8988T (cell line): ENCODE measurements around the gene PTEN.
"Not testable (repeated sequence)": the region's sequence is repeated elsewhere in the genome, so short reads cannot be mapped to it uniquely, and the experiment has no call there.

ENCODE experiments used
- DNase-seq: peaks from one replicate; pipeline ENCODE4 v3.0.0; 2011

The PTEN gene

DNA sequence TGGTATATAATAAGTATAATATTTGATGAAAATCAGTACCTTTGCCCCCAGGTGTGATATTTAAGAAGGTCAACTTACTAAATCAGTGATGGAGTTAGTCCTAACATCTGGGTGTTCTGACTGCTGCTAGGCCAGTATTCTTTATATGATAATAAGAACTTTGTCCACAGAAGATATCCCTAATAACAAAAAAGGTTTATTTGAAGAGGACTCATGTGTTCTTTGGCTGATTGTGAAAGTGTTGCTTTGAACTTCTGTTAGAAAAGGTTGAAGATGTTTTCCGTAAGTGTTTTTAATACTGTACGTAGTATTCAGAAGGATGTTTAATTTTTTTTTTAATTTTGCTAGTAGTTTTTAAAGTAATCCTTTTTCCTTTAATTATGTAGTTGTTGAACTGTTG, 10.2 kb downstream of the PTEN start:
- no peak for DNase-seq

DNA sequence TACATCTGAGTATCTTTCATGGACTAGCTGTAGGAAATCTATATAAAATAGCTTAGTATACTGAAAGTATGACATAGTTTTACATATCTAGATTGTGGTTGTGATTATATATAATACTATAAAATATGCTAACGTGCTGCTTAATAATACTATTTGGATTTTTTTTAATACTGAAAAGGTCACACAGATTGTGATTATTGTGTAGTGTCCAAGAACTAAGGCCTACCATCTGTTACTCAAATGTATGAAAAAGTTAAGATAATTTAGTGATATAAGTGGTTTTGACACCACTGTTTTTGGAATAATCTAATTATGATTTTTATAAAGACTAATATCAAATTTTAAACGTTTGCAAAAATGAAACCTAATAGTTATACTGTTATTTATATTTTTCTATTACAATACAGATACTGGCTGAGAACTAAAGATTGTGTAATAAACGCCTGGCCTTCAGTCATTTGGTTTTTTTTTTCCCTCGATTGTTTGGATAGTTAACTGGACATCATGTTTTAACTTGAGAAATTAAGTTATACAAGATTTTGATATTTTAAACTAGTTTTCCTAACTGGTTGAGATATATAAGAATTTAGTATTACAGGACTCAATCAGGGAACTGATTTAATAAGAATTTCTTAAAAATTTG, 12.6 kb downstream of the PTEN start:
- DNase-seq = no peak

DNA sequence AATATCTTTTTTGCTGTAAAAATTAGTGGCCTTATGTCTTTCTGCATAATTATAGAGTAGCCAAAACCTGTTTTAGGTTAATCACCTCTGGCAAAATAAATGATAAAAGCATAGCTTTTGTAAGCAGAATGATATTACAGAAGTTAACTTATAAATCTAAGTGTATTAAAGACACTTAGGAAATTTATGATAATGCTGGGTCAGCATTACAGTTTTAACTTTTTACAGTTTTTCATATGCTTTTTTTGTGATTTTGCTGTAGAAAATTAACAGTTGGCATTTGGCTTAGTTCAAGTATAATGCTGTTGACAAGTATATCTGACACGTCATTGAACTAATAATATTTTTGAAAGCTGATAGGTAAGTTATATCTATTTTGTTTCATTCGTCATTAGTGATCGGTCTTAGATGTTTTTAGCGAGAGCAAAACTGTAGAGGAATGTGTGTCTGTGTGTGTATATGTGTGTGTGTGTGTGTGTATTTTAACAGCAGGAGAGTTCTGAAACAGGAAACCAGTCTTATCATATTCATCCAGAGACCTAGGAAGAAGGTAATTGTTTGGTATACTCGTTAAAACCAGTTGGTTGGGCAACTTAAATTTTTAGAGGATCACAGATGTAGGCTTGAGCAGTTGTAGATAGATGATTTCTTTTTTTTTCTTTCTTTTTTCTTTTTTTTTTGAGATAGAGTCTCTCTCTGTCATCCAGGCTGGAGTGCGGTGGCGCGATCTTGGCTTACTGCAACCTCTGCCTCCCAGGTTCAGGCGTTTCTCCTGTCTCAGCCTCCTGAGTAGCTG, 15.4 kb downstream of the PTEN start:
- DNase-seq = no peak

DNA sequence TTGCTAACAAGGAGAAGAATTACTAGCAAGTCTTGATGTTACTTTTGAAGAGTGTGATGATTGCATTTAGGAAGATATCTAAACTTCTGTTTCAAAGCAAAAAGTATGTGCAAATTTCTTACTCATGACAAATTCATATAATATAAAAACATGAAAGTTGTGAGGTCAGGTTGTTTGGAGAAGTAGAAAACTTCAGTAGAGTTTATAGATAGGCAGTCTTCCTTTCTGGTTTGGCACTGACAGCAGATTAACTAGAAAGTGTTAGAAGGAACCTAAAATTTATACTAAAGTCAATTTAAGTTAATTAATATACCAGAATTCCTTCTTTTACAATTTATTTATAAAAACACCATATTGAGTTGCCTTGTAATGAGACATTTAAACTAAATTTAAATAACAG, 16.9 kb downstream of the PTEN start:
- DNase-seq = no peak

DNA sequence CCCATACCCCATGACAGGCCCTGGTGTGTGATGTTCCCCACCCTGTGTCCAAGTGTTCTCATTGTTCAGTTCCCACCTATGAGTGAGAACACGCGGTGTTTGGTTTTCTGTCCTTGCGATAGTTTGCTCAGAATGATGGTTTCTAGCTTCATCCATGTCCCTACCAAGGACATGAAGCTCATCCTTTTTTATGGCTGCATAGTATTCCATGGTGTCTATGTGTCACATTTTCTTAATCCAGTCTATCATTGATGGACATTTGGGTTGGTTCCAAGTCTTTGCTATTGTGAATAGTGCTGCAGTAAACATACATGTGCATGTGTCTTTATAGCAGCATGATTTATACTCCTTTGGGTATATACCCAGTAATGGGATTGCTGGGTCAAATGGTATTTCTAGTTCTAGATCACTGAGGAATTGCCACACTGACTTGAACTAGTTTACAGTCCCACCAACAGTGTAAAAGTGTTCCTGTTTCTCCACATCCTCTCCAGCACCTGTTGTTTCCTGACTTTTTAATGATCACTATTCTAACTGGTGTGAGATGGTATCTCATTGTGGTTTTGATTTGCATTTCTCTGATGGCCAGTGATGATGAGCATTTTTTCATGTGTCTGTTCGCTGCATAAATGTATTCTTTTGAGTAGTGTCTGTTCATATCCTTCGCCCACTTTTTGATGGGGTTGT, 18.1 kb downstream of the PTEN start:
- not testable (repeated sequence) for DNase-seq

DNA sequence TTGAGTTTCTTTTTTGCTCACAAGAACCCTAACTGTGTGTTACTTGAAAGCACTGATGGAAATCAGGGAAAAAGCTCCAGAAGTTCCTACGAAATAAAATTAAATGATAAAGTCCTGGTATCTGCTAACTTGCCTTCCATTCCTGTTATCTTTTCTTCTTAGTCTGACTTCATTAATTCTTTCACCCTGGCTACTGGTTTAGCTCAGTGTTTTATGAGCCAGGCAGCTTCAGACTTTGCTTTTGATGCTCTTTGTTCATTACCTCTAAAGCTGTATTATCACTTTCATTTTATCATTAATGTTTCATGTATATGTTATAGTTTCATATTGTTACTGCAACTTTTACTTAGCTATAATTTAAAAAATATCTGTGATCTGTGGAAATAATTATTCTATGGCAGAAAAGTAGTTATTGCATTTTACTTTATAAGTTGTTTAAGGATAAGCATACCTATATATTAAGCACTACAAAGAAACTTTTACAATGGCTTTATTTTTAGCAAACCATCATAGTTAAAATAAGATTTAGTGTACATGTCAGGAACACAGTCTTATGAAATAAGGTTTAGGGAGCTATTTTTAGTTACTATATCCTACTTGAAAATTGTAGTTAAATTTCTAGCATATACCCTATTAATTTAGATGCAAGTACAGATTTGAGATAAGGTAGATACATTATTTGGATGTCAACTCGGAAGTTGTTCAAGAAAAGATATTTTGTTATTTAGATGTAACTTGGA, 19.3 kb downstream of the PTEN start:
- no peak for DNase-seq

DNA sequence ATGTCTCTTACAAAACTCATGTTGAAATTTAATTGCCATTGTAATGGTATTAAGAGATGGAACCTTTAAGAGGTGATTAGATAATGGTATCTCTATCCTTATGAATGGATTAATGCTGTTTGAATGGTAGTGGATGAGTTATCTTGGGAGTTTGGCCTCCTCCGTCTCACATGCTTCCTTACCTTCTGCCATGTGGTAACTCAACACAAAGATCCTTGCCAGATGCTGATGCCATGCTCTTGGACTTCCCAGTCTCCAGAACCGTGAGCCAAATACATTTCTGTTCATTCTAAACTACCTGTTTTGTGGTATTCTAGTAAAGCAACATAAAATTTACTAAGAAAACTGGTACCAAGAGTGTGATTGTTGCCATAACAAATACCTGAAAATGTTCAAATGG, 23.2 kb downstream of the PTEN start:
- DNase-seq = no peak

DNA sequence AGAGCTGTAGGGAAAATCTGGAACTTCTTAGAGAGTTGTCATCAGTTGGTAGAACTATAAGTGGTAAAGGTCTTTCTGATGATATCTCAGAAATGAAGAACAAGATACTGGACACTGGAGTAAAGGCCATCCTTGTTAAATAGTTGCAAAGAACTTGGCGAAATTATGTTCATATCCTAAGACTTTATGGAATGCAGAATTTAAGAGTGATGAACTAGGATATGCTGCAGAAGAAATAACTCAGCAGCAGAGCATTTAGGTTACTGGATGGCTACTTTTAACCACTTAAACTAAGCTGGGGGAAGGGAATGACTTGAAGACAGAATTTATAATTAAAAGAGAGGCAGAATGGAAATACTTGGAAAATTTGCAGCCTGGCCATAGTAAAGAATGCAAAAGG, 23.7 kb downstream of the PTEN start:
- DNase-seq = no peak

DNA sequence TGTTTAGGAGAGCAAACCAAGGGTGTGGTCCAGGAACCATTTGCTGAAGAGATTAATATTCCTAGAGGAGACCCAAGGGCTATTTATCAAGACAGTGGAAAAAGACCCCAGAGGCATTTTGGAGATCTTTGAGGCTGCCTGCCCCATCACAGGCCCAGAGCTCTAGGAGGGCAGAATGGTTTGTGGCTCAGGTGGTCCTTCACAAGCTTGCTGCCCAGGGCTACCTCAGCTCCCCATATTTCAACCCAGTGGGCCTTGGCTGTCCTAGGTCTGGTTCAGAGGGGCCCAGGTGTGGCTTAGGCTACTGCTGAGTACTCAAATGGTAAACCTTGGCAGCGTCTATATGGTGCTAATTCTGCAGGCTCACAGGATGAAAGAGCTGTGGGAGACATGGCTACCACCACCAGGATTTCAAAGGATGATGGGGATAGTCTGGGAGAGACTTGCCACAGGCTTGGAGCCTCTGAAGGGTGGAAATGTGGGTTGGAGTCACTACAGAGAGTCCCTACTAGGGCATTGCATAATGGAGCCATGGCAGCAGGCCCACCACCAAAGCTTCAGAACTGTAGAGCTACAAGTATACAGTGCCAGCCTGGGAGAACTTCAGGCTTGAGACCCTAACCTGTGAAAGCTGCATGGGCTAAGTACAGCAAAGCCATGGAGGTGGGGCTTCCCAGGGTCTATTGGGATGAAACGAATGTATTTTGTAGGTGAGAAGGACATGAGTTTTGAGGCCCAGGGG, 24.3 kb downstream of the PTEN start:
- DNase-seq = no peak

DNA sequence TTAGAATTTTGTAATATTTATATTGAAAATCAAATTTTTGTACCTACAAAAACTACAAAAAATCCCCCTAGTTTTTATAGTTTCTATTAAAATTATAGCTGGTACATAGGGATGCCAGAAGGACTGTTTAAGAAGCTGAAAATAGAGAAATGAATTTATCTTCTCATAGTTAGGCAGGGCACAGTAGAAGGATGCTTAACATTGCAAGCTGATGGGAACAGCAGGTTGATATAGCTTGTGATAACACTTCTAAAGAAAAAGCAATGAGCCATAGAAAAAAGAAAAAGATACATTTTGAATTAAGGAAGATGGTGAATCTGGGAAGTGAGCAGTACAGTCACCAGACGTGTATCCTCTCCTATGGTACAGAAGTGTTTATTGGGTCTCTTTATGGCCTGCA, 32.0 kb downstream of the PTEN start:
- no peak for DNase-seq

DNA sequence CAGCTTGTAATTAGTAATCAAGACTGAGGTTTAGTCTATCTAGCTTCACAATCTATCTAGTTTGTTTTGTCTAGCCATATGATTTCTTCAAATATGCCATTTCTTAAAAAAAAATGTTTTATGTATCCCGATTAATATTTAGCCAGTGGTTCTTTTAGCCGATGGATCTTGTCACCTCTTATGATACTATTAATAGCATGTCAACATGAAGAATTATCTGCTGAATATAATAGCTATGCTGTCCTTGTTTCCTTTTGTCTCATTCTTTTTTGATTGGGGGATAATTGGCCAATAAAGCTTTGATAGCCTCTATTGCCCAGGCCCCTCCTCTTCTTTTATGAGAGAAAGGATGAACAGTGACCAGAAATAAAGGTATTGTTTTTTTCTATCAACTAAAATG, 32.8 kb downstream of the PTEN start:
- no peak for DNase-seq

DNA sequence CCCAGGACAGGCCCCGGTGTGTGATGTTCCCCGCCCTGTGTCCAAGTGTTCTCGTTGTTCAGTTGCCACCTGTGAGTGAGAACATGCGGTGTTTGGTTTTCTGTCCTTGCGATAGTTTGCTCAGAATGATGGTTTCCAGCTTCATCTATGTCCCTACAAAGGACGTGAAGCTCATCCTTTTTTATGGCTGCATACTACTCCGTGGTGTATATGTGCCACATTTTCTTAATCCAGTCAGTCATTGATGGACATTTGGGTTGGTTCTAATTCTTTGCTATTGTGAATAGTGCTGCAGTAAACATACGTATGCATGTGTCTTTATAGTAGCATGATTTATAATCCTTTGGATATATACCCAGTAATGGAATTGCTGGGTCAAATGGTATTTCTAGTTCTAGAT, 34.5 kb downstream of the PTEN start:
- not testable (repeated sequence) for DNase-seq

DNA sequence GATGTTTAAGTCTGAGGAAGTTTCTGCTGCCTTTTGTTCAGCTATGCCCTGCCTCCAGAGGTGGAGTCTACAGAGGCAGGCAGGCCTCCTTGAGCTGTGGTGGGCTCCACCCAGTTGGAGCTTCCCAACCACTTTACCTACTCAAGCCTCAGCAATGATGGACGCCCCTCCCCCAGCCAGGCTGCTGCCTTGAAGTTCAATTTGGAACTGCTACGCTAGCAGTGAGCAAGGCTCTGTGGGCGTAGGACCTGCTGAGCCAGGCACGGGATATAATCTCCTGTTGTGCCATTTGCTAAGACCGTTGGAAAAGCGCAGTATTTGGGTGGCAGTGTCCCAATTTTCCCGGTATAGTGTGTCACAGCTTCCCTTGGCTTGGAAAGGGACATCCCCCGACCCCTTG, 40.0 kb downstream of the PTEN start:
- DNase-seq = not testable (repeated sequence)

DNA sequence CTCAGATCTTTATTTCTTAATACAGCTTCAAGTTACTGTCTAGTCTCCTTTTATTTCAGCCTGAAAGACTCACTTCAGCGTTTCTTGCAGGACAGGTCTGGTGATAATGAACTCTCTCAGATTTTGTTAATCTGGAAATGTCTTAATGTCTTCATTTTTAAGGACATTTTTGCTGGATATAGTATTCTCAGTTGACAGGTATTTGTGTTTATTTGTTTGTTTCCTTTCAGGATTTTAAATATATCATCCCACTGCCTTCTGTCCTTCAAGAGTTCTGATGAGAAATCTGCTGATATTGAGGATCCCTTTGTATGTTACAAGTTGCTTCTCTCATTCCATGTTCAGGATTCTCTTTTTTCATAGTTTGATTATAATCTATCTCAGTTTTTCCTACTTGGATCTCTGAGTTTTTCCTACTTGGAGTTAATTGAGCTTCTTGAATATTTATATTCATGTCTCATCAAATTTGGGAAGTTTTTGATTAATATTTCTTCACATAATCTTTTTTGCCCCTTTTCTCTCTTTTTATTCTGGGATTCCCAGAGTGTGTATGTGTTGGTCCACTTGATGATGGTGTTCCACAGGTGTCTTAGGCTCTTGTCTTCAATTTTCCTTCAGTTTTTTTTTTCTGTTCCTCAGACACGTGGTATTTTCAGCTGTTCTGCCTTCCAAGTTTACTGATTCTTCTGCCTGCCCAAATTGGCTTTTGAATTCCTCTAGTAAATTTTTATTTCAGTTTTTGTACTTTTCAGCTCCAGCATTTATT, 49.9 kb downstream of the PTEN start:
- no peak for DNase-seq

DNA sequence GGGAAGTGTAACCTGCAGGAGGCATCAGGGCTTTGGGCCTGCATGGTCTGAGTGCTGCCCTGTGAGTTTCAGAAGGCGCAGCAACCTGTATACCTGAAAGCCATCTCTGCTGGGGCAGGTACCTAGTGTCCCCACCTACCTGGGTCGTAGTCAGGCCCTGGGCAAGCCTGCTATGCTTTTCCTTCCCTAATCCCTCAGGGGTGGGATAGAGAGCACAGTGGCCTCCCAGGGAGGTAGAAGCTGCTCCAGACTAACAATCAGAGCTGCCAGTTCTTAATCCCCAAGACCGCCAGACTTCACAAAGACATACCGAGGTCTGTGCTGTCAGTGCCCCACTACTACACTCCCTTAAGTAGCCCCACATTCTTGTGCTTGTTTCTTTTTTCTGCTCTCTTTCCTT, 52.0 kb downstream of the PTEN start:
- DNase-seq = no peak

DNA sequence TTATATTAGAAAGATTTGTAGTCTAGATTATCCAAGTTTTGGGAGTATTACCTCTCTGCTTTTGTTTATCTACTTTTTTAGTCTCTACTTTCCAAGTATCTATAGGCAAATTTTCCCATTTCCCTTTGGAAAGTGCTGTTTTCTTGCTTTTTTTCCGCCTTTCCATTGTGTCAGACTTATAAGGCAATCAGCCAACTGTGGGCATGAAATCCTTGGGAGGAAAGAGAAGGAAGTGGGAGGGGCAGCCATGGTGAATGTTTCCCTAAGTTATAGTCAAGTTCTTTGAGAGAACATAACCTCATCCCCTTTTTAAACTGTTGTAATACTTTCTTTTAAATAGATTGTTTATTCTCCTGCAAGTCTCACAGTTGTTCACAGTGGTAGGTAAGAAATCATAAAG, 52.6 kb downstream of the PTEN start:
- DNase-seq = no peak

DNA sequence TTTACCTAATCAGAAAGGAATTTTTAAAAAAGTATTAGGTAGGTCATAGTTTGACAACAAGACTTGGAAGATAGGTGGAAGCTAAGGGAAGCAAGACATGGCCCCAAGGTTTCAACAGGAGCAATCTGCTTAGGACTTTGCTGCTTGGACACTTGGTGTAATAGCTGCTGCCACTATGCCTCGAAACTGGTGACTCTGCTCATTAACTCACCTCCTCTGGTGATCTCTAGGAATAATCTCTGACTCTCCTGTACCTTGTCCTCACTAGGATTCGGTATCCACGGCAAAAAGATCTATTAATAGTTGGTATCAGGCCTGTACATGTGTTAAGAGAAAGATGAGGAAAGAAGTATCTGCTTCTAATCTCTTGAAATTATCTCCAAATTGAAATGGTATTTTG, 53.1 kb downstream of the PTEN start:
- no peak for DNase-seq

DNA sequence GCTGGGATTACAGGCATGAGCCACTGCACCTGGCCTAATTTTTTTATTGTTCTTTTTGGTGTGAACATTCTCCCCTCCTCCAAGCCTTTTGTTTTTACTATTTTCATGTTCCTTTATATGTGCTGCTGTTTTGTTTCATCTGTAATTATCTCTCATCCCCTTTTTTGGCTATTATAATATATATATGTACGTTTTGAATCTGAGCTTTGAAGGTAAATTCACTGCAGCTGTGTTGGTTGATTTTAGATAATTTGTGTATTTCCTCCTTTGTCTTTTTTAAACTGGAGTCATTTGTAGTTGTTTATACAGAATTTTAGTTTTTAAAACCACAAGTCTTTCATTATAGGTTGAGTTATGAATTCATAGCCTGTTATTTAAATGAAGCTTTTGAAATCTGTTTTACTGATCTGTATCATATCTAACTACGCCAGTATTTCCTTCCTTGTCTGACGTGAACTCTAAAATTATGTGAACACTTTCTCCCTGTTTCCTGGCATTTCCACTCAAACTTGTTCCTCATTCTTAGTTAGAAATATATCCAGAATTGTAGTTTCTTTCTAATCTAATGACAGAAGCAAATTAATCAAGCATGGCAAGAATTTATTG, 54.9 kb downstream of the PTEN start:
- DNase-seq = no peak

DNA sequence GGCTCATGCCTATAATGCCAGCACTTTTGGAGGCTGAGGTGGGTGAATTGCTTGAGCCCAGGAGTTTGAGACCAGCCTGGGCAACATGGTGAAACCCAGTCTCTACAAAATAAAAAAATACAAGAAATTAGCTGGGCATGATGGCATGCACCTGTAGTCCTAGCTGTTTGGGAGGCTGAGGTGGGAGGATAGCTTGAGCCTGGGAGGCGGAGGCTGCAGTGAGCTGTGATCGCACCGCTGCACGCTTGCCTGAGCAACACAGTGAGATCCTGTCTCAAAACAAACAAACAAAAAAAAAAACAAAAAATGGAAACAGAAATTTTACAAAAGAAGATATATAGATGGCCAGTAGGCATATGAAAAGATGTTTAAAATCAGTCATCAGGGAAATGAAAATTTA, 57.1 kb downstream of the PTEN start:
- DNase-seq = no peak

DNA sequence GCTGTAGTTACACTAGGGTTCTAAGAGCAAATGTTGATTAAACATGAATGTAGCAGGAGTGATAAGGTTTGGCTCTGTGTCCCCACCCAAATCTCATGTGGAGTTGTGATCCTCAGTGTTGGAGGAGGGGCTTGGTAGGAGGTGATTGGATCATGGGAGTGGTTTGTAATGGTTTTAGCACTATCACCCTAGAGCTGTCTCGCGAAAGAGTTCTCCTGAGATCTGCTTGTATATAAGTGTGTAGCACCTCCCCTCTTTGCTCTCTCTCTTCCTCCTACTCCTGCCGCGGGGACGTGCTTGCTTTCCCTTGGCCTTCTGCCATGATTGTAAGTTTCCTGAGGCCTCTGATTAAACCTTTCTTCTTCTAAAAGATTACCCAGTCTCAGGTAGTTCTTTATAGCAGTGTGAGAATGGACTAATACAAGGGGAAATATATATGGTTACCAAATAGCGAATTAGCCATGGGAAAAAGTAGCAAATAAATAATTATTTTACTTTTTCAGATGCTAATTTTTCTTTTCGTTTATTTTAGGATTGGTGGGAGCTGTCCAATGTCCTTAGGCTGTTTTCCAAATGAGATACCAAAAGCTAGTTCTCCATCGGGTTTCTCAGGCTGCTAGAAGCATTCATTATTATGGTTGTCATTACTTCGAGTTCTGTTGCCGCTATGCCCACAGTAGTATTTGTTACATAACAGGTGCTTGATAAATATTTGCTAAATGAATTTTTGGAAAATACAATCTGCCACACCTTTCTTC, 58.7 kb downstream of the PTEN start:
- no peak for DNase-seq

DNA sequence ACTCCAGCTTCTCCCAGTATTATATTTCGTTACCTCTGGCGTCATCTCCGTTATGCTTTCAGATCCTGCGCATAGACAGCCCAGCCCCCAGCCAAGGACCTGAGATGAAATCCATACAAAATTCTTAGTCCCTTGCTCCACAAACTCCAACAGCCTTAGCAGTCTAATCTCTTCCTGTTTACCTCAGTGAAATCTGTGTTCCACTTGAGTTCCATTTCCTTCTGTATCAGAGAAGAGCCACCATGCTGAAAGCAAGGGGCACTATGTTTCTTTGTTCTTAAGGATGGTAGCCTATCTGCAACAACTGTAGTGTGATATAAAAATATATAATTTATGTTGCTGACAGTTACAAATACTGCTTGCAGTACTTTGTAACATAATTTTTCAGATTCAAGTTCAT, 59.8 kb downstream of the PTEN start:
- DNase-seq = no peak
